Gastrocnemius medialis (tissue), 4 donors: Measurements from ENCODE around the gene OSGIN1. TPM values are rescaled to one million over a fixed set of nuclear protein-coding genes. Genes with fewer than 3 reads are reported as not detected.

Experiments used
- ATAC-seq, 2 donors: fragments of 150-250 bp; one replicate each; pipeline ENCODE4 v1.9.1; 2016
- DNase-seq, 2 donors: peaks; one replicate each; pipeline ENCODE4 v3.0.0-alpha.2; 2019
- H3K27ac ChIP-seq, 4 donors: fragments of 200-600 bp; sonication (generic); 1 replicate in 1 of 4; 2 replicates in 3 of 4; pipeline ENCODE4 v1.5.1; 2016 to 2018; ENCODE audit warnings: mild to moderate bottlenecking in 2 of 4, moderate library complexity in 1 of 4
- H3K27me3 ChIP-seq, 3 donors: fragments of 200-600 bp; sonication (generic) in 2 of 3; 1 replicate in 1 of 3; 2 replicates in 2 of 3; pipeline versions ENCODE4 v1.5.1 to v1.6.0; 2016 to 2019; ENCODE audit warnings: mild to moderate bottlenecking in 1 of 3, moderate library complexity in 1 of 3
- H3K36me3 ChIP-seq, 2 donors: fragments of 200-600 bp; sonication (generic) in 1 of 2; one replicate each; pipeline ENCODE4 v1.5.1; 2017 to 2018
- H3K4me1 ChIP-seq, 2 donors: fragments of 200-600 bp; sonication (generic) in 1 of 2; one replicate each; pipeline ENCODE4 v1.5.1; 2016 to 2017; ENCODE audit warnings: mild to moderate bottlenecking in 2 of 2
- H3K4me3 ChIP-seq, 4 donors: fragments of 200-600 bp; sonication (generic) in 3 of 4; 1 replicate in 1 of 4; 2 replicates in 3 of 4; pipeline ENCODE4 v1.5.1; 2016 to 2019; ENCODE audit warnings: mild to moderate bottlenecking in 2 of 4
- H3K9me3 ChIP-seq, 3 donors: fragments of 200-600 bp; sonication (generic) in 2 of 3; 1 replicate in 1 of 3; 2 replicates in 2 of 3; pipeline ENCODE4 v1.5.1; 2016 to 2019
- CTCF ChIP-seq, 5 experiments: fragments of 450-650 bp in 3 of 5; fragments of 200-600 bp in 2 of 5; sonication (generic) in 2 of 5; IDR thresholded peaks in 4 of 5; conservative IDR thresholded peaks in 1 of 5; 1 replicate in 4 of 5; 2 replicates in 1 of 5; pipeline ENCODE4 v1.5.1; 2016 to 2019; ENCODE audit warnings: antibody characterized with exemption in 5 of 5, mild to moderate bottlenecking in 3 of 5, moderate library complexity in 3 of 5
- POLR2A ChIP-seq, 2 donors: fragments of 450-650 bp; IDR thresholded peaks; one replicate each; pipeline ENCODE4 v1.6.1; 2017; ENCODE audit warnings: antibody characterized with exemption in 2 of 2, mild to moderate bottlenecking in 2 of 2, moderate library complexity in 2 of 2
- in situ Hi-C, 4 donors: fragments of 200-750 bp; cut with MboI; loops; one replicate each; pipeline versions ENCODE4 v1.15.0 to v1.8.0; 2017; ENCODE audit warnings: low sequenced_read_pairs in 4 of 4
- intact Hi-C: fragments of 100-400 bp; cut with DNase I; formaldehyde crosslinking; loops from one replicate; pipeline ENCODE4 v1.15.1; 2023; ENCODE audit warnings: low total_unique reads
- total RNA-seq, 4 donors: library from RNA; depleted of rRNA; stranded (reverse); fragments of >200 nt; gene quantifications; one replicate each; pipeline versions ENCODE4 v1.1.0 to v1.2.3, GENCODE V29; 2016

Gene OSGIN1
- total RNA-seq, 4 donors from 2014 or later = 9.6 to 24.9 (median 13.2) TPM

- no peak overlapping the region for H3K4me3 ChIP-seq
- ATAC-seq = peak in 1 of 2 donors; percentile 81
These were observed 39.6 kb downstream of the OSGIN1 start for GRCh38 chr16:83992624-83993023.

DNA sequence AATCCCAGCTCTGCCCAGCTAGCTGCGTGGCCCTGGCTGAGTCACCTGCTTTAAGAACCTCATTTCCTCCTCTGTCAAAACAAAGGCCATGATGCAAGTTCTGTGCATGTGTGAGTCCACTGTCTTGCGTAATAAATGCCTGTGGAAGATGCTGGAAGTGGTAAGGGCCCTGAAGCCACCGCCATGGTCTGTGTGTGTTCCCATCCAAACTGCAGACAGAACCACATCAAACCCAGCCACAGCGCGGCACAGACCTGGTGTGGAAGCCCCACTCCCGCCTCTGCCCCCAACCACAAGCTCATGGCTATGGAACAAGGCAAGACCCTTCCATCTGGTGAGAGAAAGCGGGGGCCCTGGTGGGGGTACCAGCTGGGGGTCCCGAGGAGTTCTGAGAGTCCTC, 41.0 kb downstream of the OSGIN1 start:
- no peaks in the 10 kb centered on the region for H3K36me3 ChIP-seq
- peaks cover 4 to 11% of the 10 kb centered on the region in 2 donors for H3K4me1 ChIP-seq
- no peaks in the 10 kb centered on the region for H3K9me3 ChIP-seq
- peaks cover 0 to 3% (median 0%) of the 10 kb centered on the region in 3 donors for H3K27me3 ChIP-seq
- H3K4me3 ChIP-seq = no peak overlapping the region
- no peak overlapping the region for H3K27ac ChIP-seq
- in situ Hi-C loops (no loop called here), intact Hi-C loops (no loop called here)
- ATAC-seq (no peak), DNase-seq (no peak)
- TF ChIP-seq CTCF (IDR thresholded peaks at IDR 0.05 in 4 of 5, conservative IDR thresholded peaks at IDR 0.05 in 1 of 5) = no peak

More at GRCh38 chr16:83992624-83993023, 39.6 kb downstream of the OSGIN1 start:
- intact Hi-C loops = no loop called here
- Histone ChIP-seq H3K27ac (no peak overlapping the region), H3K27me3 (peaks cover 0 to 3% (median 0%) of the 10 kb centered on the region in 3 donors), H3K36me3 (no peaks in the 10 kb centered on the region), H3K9me3 (no peaks in the 10 kb centered on the region), H3K4me1 (peaks cover 4 to 11% of the 10 kb centered on the region in 2 donors)
- DNase-seq = peak in 1 of 2 donors; percentile 24
- TF ChIP-seq CTCF (IDR thresholded peaks at IDR 0.05 in 4 of 5, conservative IDR thresholded peaks at IDR 0.05 in 1 of 5) (no peak), POLR2A (IDR thresholded peaks at IDR 0.05) (no peak)
- in situ Hi-C loops = no loop called here

GRCh38 chr16:83994703-83995102, 41.7 kb downstream of the OSGIN1 start:
- no peak overlapping the region for H3K4me3 ChIP-seq
- in situ Hi-C loops (no loop called here), intact Hi-C loops (no loop called here)
- ATAC-seq (no peak), DNase-seq (no peak)
- peaks cover 0 to 3% (median 0%) of the 10 kb centered on the region in 3 donors for H3K27me3 ChIP-seq
- no peaks in the 10 kb centered on the region for H3K36me3 ChIP-seq
- TF ChIP-seq CTCF (IDR thresholded peaks at IDR 0.05 in 4 of 5, conservative IDR thresholded peaks at IDR 0.05 in 1 of 5) (no peak), POLR2A (IDR thresholded peaks at IDR 0.05) (no peak)
- H3K4me1 ChIP-seq = peaks cover 4 to 11% of the 10 kb centered on the region in 2 donors
- H3K9me3 ChIP-seq = no peaks in the 10 kb centered on the region
- no peak overlapping the region for H3K27ac ChIP-seq

GRCh38 chr16:83995754-83996153, 42.7 kb downstream of the OSGIN1 start:
- Histone ChIP-seq H3K9me3 (no peaks in the 10 kb centered on the region), H3K36me3 (no peaks in the 10 kb centered on the region), H3K4me1 (peaks cover 4 to 11% of the 10 kb centered on the region in 2 donors), H3K27me3 (peaks cover 0 to 3% (median 0%) of the 10 kb centered on the region in 3 donors), H3K27ac (no peak overlapping the region), H3K4me3 (no peak overlapping the region)
- no peak for ATAC-seq
- in situ Hi-C loops = no loop called here
- DNase-seq = no peak
- intact Hi-C loops = no loop called here
- TF ChIP-seq CTCF (IDR thresholded peaks at IDR 0.05 in 4 of 5, conservative IDR thresholded peaks at IDR 0.05 in 1 of 5) = no peak
- TF ChIP-seq POLR2A (IDR thresholded peaks at IDR 0.05) = no peak
